K562 (cell line): Measurements from ENCODE around the gene AGPAT1. TPM values are rescaled to one million over a fixed set of nuclear protein-coding genes. Genes with fewer than 3 reads are reported as not detected.

Experiments used
- CREB5 ChIP-seq: fragments of 250-450 bp; sonication (Bioruptor Pico); IDR thresholded peaks from 2 replicates; pipeline ENCODE4 v1.5.0; 2020; ENCODE audit warnings: mild to moderate bottlenecking
- FOS ChIP-seq: IDR thresholded peaks from 3 replicates; pipeline ENCODE4 v1.6.1; 2011; ENCODE audit not compliant: insufficient read length; ENCODE audit errors: extremely low read depth
- JUNB ChIP-seq: fragments of 450-650 bp; formaldehyde crosslinking; conservative IDR thresholded peaks from 2 replicates; pipeline ENCODE4 v1.4.0; 2020; ENCODE audit warnings: mild to moderate bottlenecking
- L3MBTL2 ChIP-seq: fragments of 450-650 bp; IDR thresholded peaks from 2 replicates; pipeline ENCODE4 v1.6.1; 2016; ENCODE audit warnings: mild to moderate bottlenecking, moderate library complexity
- MAX ChIP-seq: sonication (generic); formaldehyde crosslinking; IDR thresholded peaks from 2 replicates; pipeline ENCODE4 v1.9.0; 2022; ENCODE audit warnings: mild to moderate bottlenecking, missing genetic modification reagents
- MED1 ChIP-seq: sonication (generic); formaldehyde crosslinking; IDR thresholded peaks from 2 replicates; pipeline ENCODE4 v1.8.1; 2023; ENCODE audit warnings: missing genetic modification reagents, borderline replicate concordance
- MITF ChIP-seq: IDR thresholded peaks from 2 replicates; pipeline ENCODE4 v1.6.1; 2014; ENCODE audit warnings: antibody characterized with exemption
- SIN3A ChIP-seq, 2 experiments: fragments of 150-350 bp in 1 of 2; IDR thresholded peaks; 2 replicates each; pipeline ENCODE4 v1.6.1; 2011 to 2016; ENCODE audit warnings: borderline replicate concordance in 2 of 2, low read depth in 2 of 2, low read length in 2 of 2, mild to moderate bottlenecking in 2 of 2, moderate library complexity in 2 of 2; ENCODE audit not compliant: control insufficient read depth in 1 of 2
- SMC3 ChIP-seq: conservative IDR thresholded peaks from 2 replicates; pipeline ENCODE4 v1.6.1; 2011; ENCODE audit warnings: low read depth, low read length, improper control_type of control experiment; ENCODE audit not compliant: insufficient read depth
- TCFL5 ChIP-seq: fragments of 250-450 bp; sonication (Bioruptor Pico); conservative IDR thresholded peaks from 2 replicates; pipeline ENCODE4 v1.6.1; 2021; ENCODE audit warnings: mild to moderate bottlenecking, moderate library complexity, matching md5 sums
- ZNF253 ChIP-seq: fragments of 250-450 bp; sonication (Bioruptor Pico); conservative IDR thresholded peaks from 2 replicates; pipeline ENCODE4 v1.6.1; 2021; ENCODE audit warnings: mild to moderate bottlenecking
- ZNF280B ChIP-seq: fragments of 250-450 bp; sonication (Bioruptor Pico); IDR thresholded peaks from 2 replicates; pipeline ENCODE4 v1.5.1; 2021; ENCODE audit warnings: mild to moderate bottlenecking
- ZNF592 ChIP-seq: fragments of 450-650 bp; IDR thresholded peaks from 2 replicates; pipeline ENCODE4 v1.6.1; 2017; ENCODE audit warnings: antibody characterized with exemption, mild to moderate bottlenecking
- ZNF707 ChIP-seq: fragments of 250-450 bp; sonication (Bioruptor Pico); conservative IDR thresholded peaks from 2 replicates; pipeline ENCODE4 v1.8.0; 2022; ENCODE audit warnings: inconsistent platforms, mild to moderate bottlenecking, moderate library complexity
- polyA plus RNA-seq, 8 experiments: library from polyadenylated mRNA; depleted of rRNA in 4 of 8; stranded (reverse) in 5 of 8; unstranded in 3 of 8; fragments of >200 nt; fragmentation: Nextera tagmentation in 2 of 8; fragmentation: Illumina TruSeq in 1 of 8; extraction: Ambion mirVana in 2 of 8; extraction: Trizol in 1 of 8; gene quantifications; 2 replicates each; pipeline versions ENCODE4 v1.2.1 to v1.2.3, GENCODE V29; 2011 to 2014; ENCODE audit warnings: inconsistent platforms in 1 of 8, missing spikeins in 1 of 8
- total RNA-seq, 7 experiments: library from RNA; depleted of rRNA in 6 of 7; stranded (reverse); fragments of >200 nt in 6 of 7; fragmentation: Illumina TruSeq in 2 of 7; extraction: Trizol in 2 of 7; gene quantifications; 2 replicates each; pipeline versions ENCODE4 v1.2.1 to v1.2.3, GENCODE V29; 2011 to 2021; ENCODE audit warnings: low replicate concordance in 1 of 7
- TF ChIP-seq, protein P1 (sequence below): fragments of 200-800 bp; sonication (Bioruptor generic); IDR thresholded peaks from 2 replicates; pipeline ENCODE4 v1.6.1; 2017; ENCODE audit warnings: missing genetic modification characterization, missing compliant biosample characterization

AGPAT1 gene
- total and polyA plus RNA-seq, 9 of the 15 experiments (the other 6 are each of a cell fraction or from before 2014, with no cell fraction given) = 37.9 to 176 (median 69.4) TPM

DNA sequence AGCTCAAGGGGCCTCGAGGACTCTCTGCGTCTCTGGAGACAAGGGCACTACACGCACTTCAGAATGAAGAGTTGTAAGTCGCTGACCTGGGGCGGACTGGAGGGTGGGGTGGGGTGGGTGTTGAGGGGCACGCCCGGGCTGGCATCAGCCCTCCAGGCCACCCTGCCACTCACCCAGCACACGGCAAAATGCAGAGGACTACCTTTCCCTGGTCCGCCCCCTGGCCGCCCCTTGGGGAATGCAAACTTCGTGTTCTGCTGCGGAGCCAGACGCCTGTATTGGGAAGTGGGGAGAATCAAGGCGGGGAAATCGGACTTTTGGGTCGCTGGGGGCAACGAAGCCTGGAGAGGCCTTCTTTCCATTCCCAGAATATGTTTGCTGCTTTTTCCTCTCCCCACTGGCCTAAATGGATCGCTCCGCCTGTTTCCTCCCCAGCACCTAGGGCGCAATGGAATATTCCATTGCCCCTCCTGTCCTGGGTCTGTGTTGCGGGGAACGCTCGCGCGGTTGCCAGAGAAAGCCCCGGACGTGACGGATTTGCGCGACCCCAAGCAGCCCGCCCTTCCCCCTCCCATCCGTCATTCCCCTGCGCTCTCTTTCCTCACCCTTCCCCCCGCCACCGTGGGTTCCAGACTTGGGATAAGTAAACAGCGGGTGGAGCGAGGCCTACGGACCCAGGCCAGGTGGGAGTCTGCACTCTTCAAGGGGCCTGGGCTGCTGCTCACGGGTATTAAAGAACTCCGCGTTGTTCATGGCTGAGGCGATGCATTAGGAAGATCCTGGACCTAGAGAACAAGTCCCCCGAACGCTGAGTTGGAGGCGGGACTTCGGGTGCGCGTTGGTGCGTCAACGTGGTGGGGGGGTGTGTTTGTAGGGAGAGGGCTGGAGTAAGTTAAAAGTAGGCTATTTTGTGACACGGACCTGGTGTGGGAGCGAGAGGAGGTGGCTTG, 22.0 kb downstream of the AGPAT1 start, which contains the start of gene PPT2 (continued):
- TF ChIP-seq ZNF592 = peak; percentile 75
- no peak for TF ChIP-seq JUNB
- TF ChIP-seq SMC3 = peak; percentile 11; the same call in 1 of the 2 replicates
- TF ChIP-seq, protein P1, sequence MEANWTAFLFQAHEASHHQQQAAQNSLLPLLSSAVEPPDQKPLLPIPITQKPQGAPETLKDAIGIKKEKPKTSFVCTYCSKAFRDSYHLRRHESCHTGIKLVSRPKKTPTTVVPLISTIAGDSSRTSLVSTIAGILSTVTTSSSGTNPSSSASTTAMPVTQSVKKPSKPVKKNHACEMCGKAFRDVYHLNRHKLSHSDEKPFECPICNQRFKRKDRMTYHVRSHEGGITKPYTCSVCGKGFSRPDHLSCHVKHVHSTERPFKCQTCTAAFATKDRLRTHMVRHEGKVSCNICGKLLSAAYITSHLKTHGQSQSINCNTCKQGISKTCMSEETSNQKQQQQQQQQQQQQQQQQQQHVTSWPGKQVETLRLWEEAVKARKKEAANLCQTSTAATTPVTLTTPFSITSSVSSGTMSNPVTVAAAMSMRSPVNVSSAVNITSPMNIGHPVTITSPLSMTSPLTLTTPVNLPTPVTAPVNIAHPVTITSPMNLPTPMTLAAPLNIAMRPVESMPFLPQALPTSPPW = peak; percentile 84
- peak; percentile 83 to 91; a peak in 3 of 4 replicates for TF ChIP-seq SIN3A (IDR thresholded peaks at IDR 0.05; ENCODE audit: borderline replicate concordance in 2 of 2, control insufficient read depth in 1 of 2, low read depth in 2 of 2, low read length in 2 of 2)
- no peak for TF ChIP-seq ZNF253 (CRISPR knock-in tag)
- TF ChIP-seq L3MBTL2 = no peak; the same call in 1 of the 2 replicates
- no peak for TF ChIP-seq MED1
- TF ChIP-seq MAX (CRISPR knock-in tag) = no peak
- TF ChIP-seq ZNF280B (CRISPR knock-in tag) = no peak
- TF ChIP-seq TCFL5 (CRISPR knock-in tag) = no peak
- TF ChIP-seq CREB5 (CRISPR knock-in tag) = no peak
- TF ChIP-seq ZNF707 = no peak
- no peak for TF ChIP-seq FOS
- no peak for TF ChIP-seq MITF
